GM19099 (cell line): ENCODE measurements around the gene PDIA5.
A peak's percentile ranks its signal among the peaks of the same experiment; 100 is the strongest.

Experiments used
- POLR2A ChIP-seq: IDR thresholded peaks from 3 replicates; pipeline ENCODE4 v1.6.1; 2011; ENCODE audit warnings: low read depth; ENCODE audit not compliant: insufficient read length; ENCODE audit errors: extremely low read depth

The PDIA5 gene

GRCh38 chr3:123066896-123067688 is at the start of gene PDIA5:
Gene PDIA5, plus strand, starts transcription at chr3:123067025. Its CDS starts 140 bp downstream, at chr3:123067165.
- peak; percentile 53 for TF ChIP-seq POLR2A

GRCh38 chr3:123018683-123019082 is 48.1 kb upstream of the PDIA5 start:
- TF ChIP-seq POLR2A, result no peak

DNA sequence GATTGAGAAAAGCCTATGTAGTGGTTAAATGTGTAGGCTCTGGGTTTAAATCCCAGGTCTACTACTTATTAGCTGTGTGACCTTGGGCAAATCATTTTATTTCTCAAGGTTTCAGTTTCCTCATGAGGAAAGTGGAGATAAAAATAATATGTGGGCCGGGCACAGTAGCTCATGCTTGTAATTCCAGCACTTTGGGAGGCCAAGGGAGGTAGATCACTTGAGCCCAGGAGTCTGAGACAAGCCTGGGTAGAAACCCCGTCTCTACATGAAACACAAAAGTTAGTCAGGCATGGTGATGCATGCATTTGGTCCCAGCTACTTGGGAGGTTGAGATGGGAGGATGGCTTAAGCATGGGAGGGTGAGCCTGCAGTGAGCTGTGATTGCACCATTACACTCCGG is 47.7 kb upstream of the PDIA5 start:
- no peak for TF ChIP-seq POLR2A

DNA sequence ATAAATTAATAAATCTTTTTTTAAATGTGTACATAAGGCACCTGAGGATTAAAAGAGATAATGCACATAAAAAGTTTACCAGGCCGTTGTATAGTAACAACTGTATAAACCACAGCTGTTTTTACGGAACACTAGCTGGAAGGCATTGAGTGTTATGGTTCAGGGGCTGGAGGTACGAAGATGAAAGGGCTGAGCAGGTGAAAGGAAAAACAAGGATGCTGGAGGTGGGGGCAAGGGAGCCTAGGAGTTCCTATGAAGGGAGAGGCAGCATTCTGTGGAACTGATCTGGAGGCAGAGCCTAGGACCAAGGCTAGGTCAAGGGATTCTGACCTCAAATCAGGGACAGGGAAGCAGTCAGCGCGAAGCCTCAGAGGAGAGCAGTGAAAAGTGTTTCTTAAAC is 47.2 kb upstream of the PDIA5 start:
- TF ChIP-seq POLR2A, result no peak

DNA sequence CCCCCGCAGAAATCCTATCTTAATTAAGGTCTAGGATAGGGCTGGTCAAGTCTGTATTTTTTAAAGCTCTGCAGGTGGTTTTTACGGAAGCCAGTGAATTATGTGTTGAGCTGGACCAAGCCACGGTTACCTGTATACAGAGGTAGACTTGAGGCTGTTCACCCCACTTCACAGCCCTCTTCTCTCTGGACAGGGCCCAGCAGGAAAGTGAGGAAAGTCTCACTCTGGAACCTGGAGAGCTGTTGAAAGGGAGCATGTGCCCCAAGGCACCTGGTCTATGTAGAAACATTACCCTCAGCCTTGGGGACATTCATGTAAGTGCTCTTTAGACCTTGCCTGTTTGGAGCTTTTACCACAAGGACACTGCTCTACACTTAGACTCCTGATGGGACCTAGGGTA is 46.1 kb upstream of the PDIA5 start:
- TF ChIP-seq POLR2A, result no peak

- no peak for TF ChIP-seq POLR2A
These were observed 45.4 kb upstream of the PDIA5 start for GRCh38 chr3:123021388-123021787.

- TF ChIP-seq POLR2A, result no peak
These were observed 44.8 kb upstream of the PDIA5 start for GRCh38 chr3:123021996-123022510.

- no peak for TF ChIP-seq POLR2A
These were observed 42.8 kb upstream of the PDIA5 start for GRCh38 chr3:123024056-123024455.

DNA sequence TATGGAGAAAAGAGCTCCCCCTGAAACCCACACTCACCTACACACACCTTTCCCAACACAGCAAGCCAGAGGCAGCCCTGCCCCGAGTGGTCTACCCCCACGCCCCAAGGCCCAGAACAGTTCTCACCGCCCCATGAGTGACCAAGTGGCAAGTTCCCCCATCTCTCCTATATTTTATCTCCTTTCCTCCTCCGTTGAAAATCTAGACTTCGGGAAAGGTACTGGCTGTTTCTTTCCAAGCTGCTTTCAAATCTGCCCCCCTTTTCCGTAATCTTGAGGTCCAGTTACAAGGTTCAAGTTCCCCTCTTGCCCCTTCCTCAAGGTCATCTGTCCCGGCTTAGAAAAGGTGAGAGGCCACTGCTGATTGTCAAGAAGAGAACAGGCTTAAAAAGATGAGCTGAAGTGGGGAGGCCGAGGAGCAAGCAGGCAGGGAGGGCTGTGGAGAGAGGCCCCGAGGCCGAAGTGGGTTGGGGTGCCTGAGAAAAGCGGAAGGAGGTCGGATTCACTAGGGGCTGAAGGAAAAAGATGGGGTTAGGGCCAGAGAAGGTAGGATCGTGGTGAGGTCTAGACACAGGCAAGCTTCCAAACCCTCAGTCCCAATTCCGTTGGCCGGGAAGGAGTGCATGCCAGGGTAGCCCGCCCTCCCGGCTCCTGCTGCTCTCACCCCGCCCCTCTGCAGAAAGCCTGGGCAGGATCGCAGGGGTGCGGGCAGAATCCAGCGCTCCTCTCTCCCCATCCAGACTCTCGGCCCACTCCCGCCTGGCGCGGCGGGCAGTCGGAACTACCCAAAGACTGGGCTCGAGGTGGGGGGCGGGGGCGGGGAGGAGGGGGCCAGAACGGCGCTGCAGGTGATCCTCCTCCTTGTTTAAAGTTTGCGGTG is 40.9 kb upstream of the PDIA5 start:
- no peak for TF ChIP-seq POLR2A

GRCh38 chr3:123026565-123027291 is 40.1 kb upstream of the PDIA5 start:
- no peak for TF ChIP-seq POLR2A

GRCh38 chr3:123027292-123028232 is 39.3 kb upstream of the PDIA5 start, which contains the start of gene SEMA5B:
Gene SEMA5B, minus strand, starts transcription at chr3:123027763. Its CDS starts 66,500 bp downstream, at chr3:122961263.
- TF ChIP-seq POLR2A, result no peak

GRCh38 chr3:123028233-123028828 is 38.5 kb upstream of the PDIA5 start:
- TF ChIP-seq POLR2A, result no peak

GRCh38 chr3:123031051-123031450 is 35.8 kb upstream of the PDIA5 start:
- no peak for TF ChIP-seq POLR2A
